ENCODE data around the gene PTGES3. TPM values are rescaled to one million over a fixed set of nuclear protein-coding genes. Genes with fewer than 3 reads are reported as not detected.

The PTGES3 gene
- total and polyA plus RNA-seq, 2 experiments from 2014 or later = 334 to 442 TPM

GRCh38 chr12:56684745-56685359, 3.2 kb downstream of the PTGES3 start:
- no peaks in the 10 kb centered on the region for H3K9me2 ChIP-seq (ENCODE audit: insufficient read depth)
- peak overlapping the region; percentile 94 for H3K4me2 ChIP-seq
- no peaks in the 10 kb centered on the region for H3K27me3 ChIP-seq (ENCODE audit: insufficient read depth)
- peaks cover 9% of the 10 kb centered on the region; the same call in 1 of the 2 replicates for H3K36me3 ChIP-seq (ENCODE audit: insufficient read depth)
- peaks cover 19% of the 10 kb centered on the region for H3K4me1 Mint-ChIP-seq
- peaks cover 81% of the 10 kb centered on the region for H3K79me2 ChIP-seq (replicated peaks; ENCODE audit: insufficient read depth)
- peaks cover 32% of the 10 kb centered on the region for H3K27me3 Mint-ChIP-seq (ENCODE audit: insufficient read depth, low read depth, poor library complexity)
- DNase-seq (ENCODE audit: low spot score) (no peak), ATAC-seq (no peak)
- peaks cover 66% of the 10 kb centered on the region for H4K20me1 ChIP-seq (replicated peaks; ENCODE audit: insufficient read depth)
- peaks cover 66% of the 10 kb centered on the region for H3K36me3 Mint-ChIP-seq (ENCODE audit: low read depth)
- TF ChIP-seq ETS1 (IDR thresholded peaks at IDR 0.05) = no peak
- TF ChIP-seq CREB1 (CRISPR knock-in tag; IDR thresholded peaks at IDR 0.05; ENCODE audit: low read depth) = no peak
- no peak for TF ChIP-seq EZH2 (IDR thresholded peaks at IDR 0.05; ENCODE audit: low read depth, unreplicated experiment)
- no peak for TF ChIP-seq POLR2AphosphoS5 (IDR thresholded peaks at IDR 0.05; ENCODE audit: low read depth)
- TF ChIP-seq CTCF (conservative IDR thresholded peaks at IDR 0.05; ENCODE audit: low read depth in 2 of 2) = no peak
- no peak for TF ChIP-seq STAT1 (IDR thresholded peaks at IDR 0.05; ENCODE audit: unreplicated experiment)
- no peak for TF ChIP-seq EZH2phosphoT487 (IDR thresholded peaks at IDR 0.05; ENCODE audit: unreplicated experiment)
- TF ChIP-seq ZNF331 (CRISPR knock-in tag; IDR thresholded peaks at IDR 0.05; ENCODE audit: low read depth) = no peak
- TF ChIP-seq JUNB (IDR thresholded peaks at IDR 0.05; ENCODE audit: unreplicated experiment) = no peak
- TF ChIP-seq NANOG (IDR thresholded peaks at IDR 0.05; ENCODE audit: borderline replicate concordance) = no peak
- H3K27ac ChIP-seq (ENCODE audit: low read depth) = peak overlapping the region; percentile 17
- H3K4me1 ChIP-seq (ENCODE audit: insufficient read depth) = peaks cover 30% of the 10 kb centered on the region
- peak overlapping the region; percentile 100 for H3K4me3 Mint-ChIP-seq
- H3F3A ChIP-seq (replicated peaks; ENCODE audit: low read depth) = peaks cover 32% of the 10 kb centered on the region
- no peak overlapping the region for H2AFZ ChIP-seq
- H3K27ac Mint-ChIP-seq = peak overlapping the region; percentile 73
- peak overlapping the region; percentile 98 for H3K4me3 ChIP-seq
- H3K9me3 Mint-ChIP-seq = peaks cover 3% of the 10 kb centered on the region; the same call in 1 of the 3 replicates

- no peak overlapping the region for H3K4me3 ChIP-seq
- Mint-ChIP-seq H3K27me3 (ENCODE audit: insufficient read depth, low read depth, poor library complexity) (peaks cover 23% of the 10 kb centered on the region), H3K36me3 (ENCODE audit: low read depth) (peaks cover 80% of the 10 kb centered on the region), H3K27ac (no peak overlapping the region; the same call in 1 of the 2 replicates), H3K4me1 (peaks cover 22% of the 10 kb centered on the region), H3K9me3 (peaks cover 3% of the 10 kb centered on the region; the same call in 1 of the 3 replicates), H3K4me3 (no peak overlapping the region; the same call in 2 of the 3 replicates)
- DNase-seq (ENCODE audit: low spot score) (no peak), ATAC-seq (no peak)
- H4K20me1 ChIP-seq (replicated peaks; ENCODE audit: insufficient read depth) = peaks cover 91% of the 10 kb centered on the region
- no peaks in the 10 kb centered on the region for H3K27me3 ChIP-seq (ENCODE audit: insufficient read depth)
- H3K9me2 ChIP-seq (ENCODE audit: insufficient read depth) = no peaks in the 10 kb centered on the region
- H2AFZ ChIP-seq = no peak overlapping the region
- peaks cover 100% of the 10 kb centered on the region for H3K79me2 ChIP-seq (replicated peaks; ENCODE audit: insufficient read depth)
- H3K27ac ChIP-seq (ENCODE audit: low read depth) = no peak overlapping the region
- H3K4me1 ChIP-seq (ENCODE audit: insufficient read depth) = peaks cover 30% of the 10 kb centered on the region
- H3K4me2 ChIP-seq = no peak overlapping the region
- peaks cover 21% of the 10 kb centered on the region for H3F3A ChIP-seq (replicated peaks; ENCODE audit: low read depth)
- peaks cover 13% of the 10 kb centered on the region; the same call in 1 of the 2 replicates for H3K36me3 ChIP-seq (ENCODE audit: insufficient read depth)
- no peak for TF ChIP-seq REST (IDR thresholded peaks at IDR 0.05; ENCODE audit: unreplicated experiment)
- TF ChIP-seq CREB1 (CRISPR knock-in tag; IDR thresholded peaks at IDR 0.05; ENCODE audit: low read depth) = no peak
- no peak for TF ChIP-seq NANOG (IDR thresholded peaks at IDR 0.05; ENCODE audit: borderline replicate concordance)
- no peak for TF ChIP-seq ETS1 (IDR thresholded peaks at IDR 0.05)
- no peak for TF ChIP-seq JUNB (IDR thresholded peaks at IDR 0.05; ENCODE audit: unreplicated experiment)
- TF ChIP-seq STAT1 (IDR thresholded peaks at IDR 0.05; ENCODE audit: unreplicated experiment) = no peak
- no peak for TF ChIP-seq POLR2AphosphoS5 (IDR thresholded peaks at IDR 0.05; ENCODE audit: low read depth)
- TF ChIP-seq ZNF114 (CRISPR knock-in tag; IDR thresholded peaks at IDR 0.05) = no peak
- no peak for TF ChIP-seq EZH2phosphoT487 (IDR thresholded peaks at IDR 0.05; ENCODE audit: unreplicated experiment)
Observed at GRCh38 chr12:56682323-56682722, 5.8 kb downstream of the PTGES3 start.

All from GM23338 (cell line).